HG03039 (cell line): Measurements from ENCODE around the gene RBP2.

Source experiments
- ATAC-seq: cut with Tn5 transposase; IDR thresholded peaks from one replicate; pipeline ENCODE4 v1.9.1; 2021; ENCODE audit warnings: mild to moderate bottlenecking, moderate library complexity; ENCODE audit not compliant: unreplicated experiment

Gene RBP2

GRCh38 chr3:139476348-139476747, at the start of gene RBP2:
Gene RBP2, minus strand, starts transcription at chr3:139476516. Its CDS starts 57 bp downstream, at chr3:139476459.
- ATAC-seq, result no peak

- no peak for ATAC-seq
Observed at GRCh38 chr3:139524841-139525636, 48.7 kb upstream of the RBP2 start.

GRCh38 chr3:139523718-139524117, 47.4 kb upstream of the RBP2 start:
- no peak for ATAC-seq

GRCh38 chr3:139523166-139523565, 46.9 kb upstream of the RBP2 start:
- ATAC-seq, result no peak

GRCh38 chr3:139522421-139522820, 46.1 kb upstream of the RBP2 start:
- no peak for ATAC-seq

GRCh38 chr3:139521816-139522215, 45.5 kb upstream of the RBP2 start:
- no peak for ATAC-seq

GRCh38 chr3:139521144-139521543, 44.8 kb upstream of the RBP2 start:
- no peak for ATAC-seq

GRCh38 chr3:139519998-139520737, 43.9 kb upstream of the RBP2 start:
- ATAC-seq, result no peak

- no peak for ATAC-seq
Observed at GRCh38 chr3:139518926-139519842, 42.9 kb upstream of the RBP2 start.

GRCh38 chr3:139518306-139518705, 42.0 kb upstream of the RBP2 start:
- no peak for ATAC-seq

GRCh38 chr3:139517321-139518065, 41.2 kb upstream of the RBP2 start:
- no peak for ATAC-seq

- no peak for ATAC-seq
Observed at GRCh38 chr3:139514741-139515140, 38.4 kb upstream of the RBP2 start.

- no peak for ATAC-seq
Observed at GRCh38 chr3:139509631-139510030, 33.3 kb upstream of the RBP2 start.

GRCh38 chr3:139506766-139507165, 30.4 kb upstream of the RBP2 start:
- ATAC-seq, result no peak

GRCh38 chr3:139505829-139506386, 29.6 kb upstream of the RBP2 start:
- ATAC-seq, result no peak

GRCh38 chr3:139499536-139499935, 23.2 kb upstream of the RBP2 start:
- ATAC-seq, result no peak

GRCh38 chr3:139493826-139494385, 17.6 kb upstream of the RBP2 start:
- no peak for ATAC-seq

- no peak for ATAC-seq
Observed at GRCh38 chr3:139491966-139492365, 15.7 kb upstream of the RBP2 start.

GRCh38 chr3:139491027-139491700, 14.8 kb upstream of the RBP2 start:
- ATAC-seq, result no peak
